NB4 (cell line): ENCODE results near the gene TRIM2.

ENCODE experiments used
- DNase-seq: peaks from one replicate; pipeline ENCODE4 v3.0.0; 2010; ENCODE audit warnings: low read depth
- H3K4me3 ChIP-seq: one replicate; pipeline ENCODE4 v1.5.1; 2011; ENCODE audit warnings: mild to moderate bottlenecking, low read depth, low read length, moderate library complexity
- CTCF ChIP-seq: IDR thresholded peaks from one replicate; pipeline ENCODE4 v1.5.1; 2012; ENCODE audit warnings: low read depth, low read length
- MAX ChIP-seq: IDR thresholded peaks from 2 replicates; pipeline ENCODE4 v1.6.1; 2011; ENCODE audit warnings: low read depth, low read length
- MYC ChIP-seq: IDR thresholded peaks from 2 replicates; pipeline ENCODE4 v1.6.1; 2011; ENCODE audit warnings: low read depth, low read length
- POLR2A ChIP-seq: IDR thresholded peaks from 2 replicates; pipeline ENCODE4 v1.6.1; 2011; ENCODE audit warnings: mild to moderate bottlenecking; ENCODE audit not compliant: insufficient read length; ENCODE audit errors: extremely low read depth

The TRIM2 gene

GRCh38 chr4:153383131-153383530 lies 178.9 kb downstream of the TRIM2 start:
- TF ChIP-seq CTCF, result no peak
- TF ChIP-seq MYC, result no peak
- TF ChIP-seq POLR2A, result no peak
- no peak for TF ChIP-seq MAX
- no peak for DNase-seq
- H3K4me3 ChIP-seq, result no peak overlapping the region

- no peak overlapping the region for H3K4me3 ChIP-seq
- no peak for DNase-seq
- no peak for TF ChIP-seq MYC
- no peak for TF ChIP-seq CTCF
- TF ChIP-seq POLR2A, result no peak
- TF ChIP-seq MAX, result no peak
Measured at GRCh38 chr4:153384160-153384559, 179.9 kb downstream of the TRIM2 start.

GRCh38 chr4:153385784-153386183 lies 181.5 kb downstream of the TRIM2 start:
- no peak for TF ChIP-seq CTCF
- no peak for TF ChIP-seq POLR2A
- no peak for DNase-seq
- H3K4me3 ChIP-seq, result no peak overlapping the region

- no peak overlapping the region for H3K4me3 ChIP-seq
- TF ChIP-seq POLR2A (no peak), MAX (no peak), MYC (no peak), CTCF (no peak)
- no peak for DNase-seq
Measured at GRCh38 chr4:153387981-153388380, 183.7 kb downstream of the TRIM2 start.
